ENCODE results near the gene OTX1.

OTX1 gene

GRCh38 chr2:63046552-63046951 lies 4.1 kb upstream of the OTX1 start:
- in situ Hi-C loops (cut with MboI; ENCODE audit: low sequenced_read_pairs): no loop called here

- in situ Hi-C loops (cut with MboI; ENCODE audit: low sequenced_read_pairs): no loop called here
These were observed 3.7 kb upstream of the OTX1 start for GRCh38 chr2:63046961-63047320.

- in situ Hi-C loops (cut with MboI; ENCODE audit: low sequenced_read_pairs): no loop called here
These were observed 3.0 kb upstream of the OTX1 start for GRCh38 chr2:63047321-63048279.

- in situ Hi-C loops (cut with MboI; ENCODE audit: low sequenced_read_pairs): no loop called here
These were observed 2.1 kb upstream of the OTX1 start for GRCh38 chr2:63048367-63049171.

- in situ Hi-C loops (cut with MboI; ENCODE audit: low sequenced_read_pairs): no loop called here
These were observed 1.2 kb upstream of the OTX1 start for GRCh38 chr2:63049211-63049969.

- in situ Hi-C loops (cut with MboI; ENCODE audit: low sequenced_read_pairs): no loop called here
These were observed 678 bp upstream of the OTX1 start for GRCh38 chr2:63049970-63050333.

- in situ Hi-C loops (cut with MboI; ENCODE audit: low sequenced_read_pairs): no loop called here
These were observed 588 bp downstream of the OTX1 start for GRCh38 chr2:63051042-63051794.

- in situ Hi-C loops (cut with MboI; ENCODE audit: low sequenced_read_pairs): no loop called here
These were observed 1.2 kb downstream of the OTX1 start for GRCh38 chr2:63051795-63052333.

- in situ Hi-C loops (cut with MboI; ENCODE audit: low sequenced_read_pairs): no loop called here
These were observed 1.9 kb downstream of the OTX1 start for GRCh38 chr2:63052411-63053080.

- in situ Hi-C loops (cut with MboI; ENCODE audit: low sequenced_read_pairs): no loop called here
These were observed 2.7 kb downstream of the OTX1 start for GRCh38 chr2:63053081-63053888.

GRCh38 chr2:63053889-63054602 lies 3.4 kb downstream of the OTX1 start:
- in situ Hi-C loops (cut with MboI; ENCODE audit: low sequenced_read_pairs): no loop called here

- in situ Hi-C loops (cut with MboI; ENCODE audit: low sequenced_read_pairs): no loop called here
These were observed 4.2 kb downstream of the OTX1 start for GRCh38 chr2:63054841-63055225.

- in situ Hi-C loops (cut with MboI; ENCODE audit: low sequenced_read_pairs): no loop called here
These were observed 4.8 kb downstream of the OTX1 start for GRCh38 chr2:63055226-63056106.

GRCh38 chr2:63056107-63057050 lies 5.7 kb downstream of the OTX1 start:
- in situ Hi-C loops (cut with MboI; ENCODE audit: low sequenced_read_pairs): no loop called here

GRCh38 chr2:63057249-63058143 lies 6.9 kb downstream of the OTX1 start:
- in situ Hi-C loops (cut with MboI; ENCODE audit: low sequenced_read_pairs): no loop called here

Data from HL-60/S4 treated with phorbol 12-myristate 13-acetate at 8.2 ng/mL for 4 days and 3 days (cell line).